ENCODE data around the gene PCNX3.

The PCNX3 gene

GRCh38 chr11:65618763-65619162 lies 3.2 kb downstream of the PCNX3 start:
- no peak for DNase-seq (ENCODE audit: low read depth)
- H3K4me3 ChIP-seq (ENCODE audit: control insufficient read depth, low read depth, low read length), result no peak overlapping the region
- TF ChIP-seq, protein P1, sequence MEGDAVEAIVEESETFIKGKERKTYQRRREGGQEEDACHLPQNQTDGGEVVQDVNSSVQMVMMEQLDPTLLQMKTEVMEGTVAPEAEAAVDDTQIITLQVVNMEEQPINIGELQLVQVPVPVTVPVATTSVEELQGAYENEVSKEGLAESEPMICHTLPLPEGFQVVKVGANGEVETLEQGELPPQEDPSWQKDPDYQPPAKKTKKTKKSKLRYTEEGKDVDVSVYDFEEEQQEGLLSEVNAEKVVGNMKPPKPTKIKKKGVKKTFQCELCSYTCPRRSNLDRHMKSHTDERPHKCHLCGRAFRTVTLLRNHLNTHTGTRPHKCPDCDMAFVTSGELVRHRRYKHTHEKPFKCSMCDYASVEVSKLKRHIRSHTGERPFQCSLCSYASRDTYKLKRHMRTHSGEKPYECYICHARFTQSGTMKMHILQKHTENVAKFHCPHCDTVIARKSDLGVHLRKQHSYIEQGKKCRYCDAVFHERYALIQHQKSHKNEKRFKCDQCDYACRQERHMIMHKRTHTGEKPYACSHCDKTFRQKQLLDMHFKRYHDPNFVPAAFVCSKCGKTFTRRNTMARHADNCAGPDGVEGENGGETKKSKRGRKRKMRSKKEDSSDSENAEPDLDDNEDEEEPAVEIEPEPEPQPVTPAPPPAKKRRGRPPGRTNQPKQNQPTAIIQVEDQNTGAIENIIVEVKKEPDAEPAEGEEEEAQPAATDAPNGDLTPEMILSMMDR (IDR thresholded peaks at IDR 0.05; ENCODE audit: control insufficient read depth, insufficient read depth, low read depth, low read length, missing control alignments), result no peak

DNA sequence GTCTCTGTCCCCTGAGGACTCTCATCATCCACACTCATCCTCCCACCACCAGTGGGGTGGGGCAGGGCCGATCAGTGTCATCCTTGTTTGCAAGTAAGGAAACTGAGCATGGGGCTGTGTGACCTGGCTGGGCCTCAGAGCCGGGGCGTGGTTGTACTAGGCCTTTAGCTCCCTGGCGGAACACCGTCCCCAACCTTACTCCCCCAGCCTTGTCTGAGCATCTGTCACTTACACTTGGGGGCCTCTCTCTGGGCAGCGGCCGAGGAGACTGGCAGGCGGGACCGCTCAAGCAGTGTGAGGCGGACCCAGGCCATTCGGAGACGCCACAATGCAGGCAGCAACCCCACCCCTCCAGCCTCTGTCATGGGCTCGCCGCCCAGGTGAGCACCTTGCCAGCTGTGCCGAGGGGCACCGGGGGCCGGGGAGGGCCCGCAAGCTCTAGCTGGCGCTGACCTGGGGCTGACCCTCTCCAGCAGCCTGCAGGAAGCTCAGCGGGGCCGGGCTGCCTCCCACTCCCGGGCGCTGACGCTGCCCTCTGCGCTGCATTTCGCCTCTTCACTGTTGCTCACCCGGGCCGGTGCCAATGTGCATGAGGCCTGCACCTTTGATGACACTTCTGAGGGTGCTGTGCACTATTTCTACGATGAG lies 3.8 kb downstream of the PCNX3 start:
- no peak for DNase-seq (ENCODE audit: low read depth)
- TF ChIP-seq, protein P1 (IDR thresholded peaks at IDR 0.05; ENCODE audit: control insufficient read depth, insufficient read depth, low read depth, low read length, missing control alignments), result no peak
- no peak overlapping the region for H3K4me3 ChIP-seq (ENCODE audit: control insufficient read depth, low read depth, low read length)

DNA sequence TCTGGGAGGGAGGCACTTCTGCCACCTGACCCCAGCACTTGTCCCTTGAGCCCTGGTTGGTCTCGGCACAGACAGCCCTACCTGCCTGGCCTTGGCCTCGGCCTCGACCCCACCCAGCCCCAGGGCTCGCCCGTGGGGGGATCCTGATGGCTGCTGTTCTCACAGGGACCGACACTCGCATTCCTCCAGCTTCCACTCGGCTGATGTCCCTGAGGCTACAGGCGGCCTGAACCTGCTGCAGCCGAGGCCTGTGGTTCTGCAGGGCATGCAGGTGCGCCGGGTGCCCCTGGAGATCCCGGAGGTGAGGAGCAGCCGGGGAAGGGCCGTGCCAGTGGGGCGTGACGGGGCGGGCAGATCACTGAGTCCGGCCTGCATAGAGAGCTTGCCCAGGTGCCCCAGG lies 5.1 kb downstream of the PCNX3 start:
- TF ChIP-seq, protein P1 (IDR thresholded peaks at IDR 0.05; ENCODE audit: control insufficient read depth, insufficient read depth, low read depth, low read length, missing control alignments), result no peak
- no peak overlapping the region for H3K4me3 ChIP-seq (ENCODE audit: control insufficient read depth, low read depth, low read length)
- no peak for DNase-seq (ENCODE audit: low read depth)

DNA sequence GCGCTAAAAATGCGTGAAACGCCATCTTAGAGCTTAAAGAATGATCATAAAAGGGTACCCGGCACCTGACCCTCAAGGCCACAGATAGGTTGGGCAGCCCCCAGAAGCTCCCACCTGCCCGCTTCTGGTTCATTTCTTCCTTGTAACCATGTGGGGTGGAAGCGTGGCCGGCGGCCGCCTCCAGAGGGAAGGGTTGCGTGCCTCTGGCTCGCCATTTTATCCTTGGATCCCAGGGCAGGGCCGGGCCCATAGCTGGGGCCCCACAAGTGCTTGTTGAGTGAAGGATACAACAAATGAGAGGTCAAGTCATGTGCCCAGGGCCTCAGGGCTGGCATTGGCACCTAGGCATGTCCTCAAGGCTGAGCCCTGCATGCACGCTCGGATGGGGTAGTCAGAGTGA lies 5.9 kb downstream of the PCNX3 start:
- TF ChIP-seq, protein P1 (IDR thresholded peaks at IDR 0.05; ENCODE audit: control insufficient read depth, insufficient read depth, low read depth, low read length, missing control alignments), result no peak
- DNase-seq (ENCODE audit: low read depth), result no peak
- H3K4me3 ChIP-seq (ENCODE audit: control insufficient read depth, low read depth, low read length), result no peak overlapping the region

DNA sequence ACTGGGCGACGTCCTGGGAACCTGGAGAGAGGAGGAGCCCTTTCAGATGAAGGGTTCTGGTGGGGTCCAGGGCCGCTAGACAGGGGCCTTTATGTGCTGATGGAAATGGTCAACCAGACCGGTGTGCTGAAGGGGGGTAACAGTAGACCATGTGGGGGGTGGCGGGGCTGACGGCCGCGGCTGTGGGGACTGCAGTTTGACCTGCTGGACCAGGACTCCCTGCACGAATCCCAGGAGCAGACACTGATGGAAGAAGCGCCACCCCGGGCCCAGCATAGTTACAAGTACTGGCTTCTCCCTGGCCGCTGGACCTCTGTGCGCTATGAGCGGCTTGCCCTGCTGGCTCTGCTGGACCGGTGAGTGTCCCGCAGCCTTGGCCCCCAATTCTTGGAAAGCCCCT lies 6.4 kb downstream of the PCNX3 start:
- no peak for DNase-seq (ENCODE audit: low read depth)
- H3K4me3 ChIP-seq (ENCODE audit: control insufficient read depth, low read depth, low read length), result no peak overlapping the region
- TF ChIP-seq, protein P1 (IDR thresholded peaks at IDR 0.05; ENCODE audit: control insufficient read depth, insufficient read depth, low read depth, low read length, missing control alignments), result no peak

DNA sequence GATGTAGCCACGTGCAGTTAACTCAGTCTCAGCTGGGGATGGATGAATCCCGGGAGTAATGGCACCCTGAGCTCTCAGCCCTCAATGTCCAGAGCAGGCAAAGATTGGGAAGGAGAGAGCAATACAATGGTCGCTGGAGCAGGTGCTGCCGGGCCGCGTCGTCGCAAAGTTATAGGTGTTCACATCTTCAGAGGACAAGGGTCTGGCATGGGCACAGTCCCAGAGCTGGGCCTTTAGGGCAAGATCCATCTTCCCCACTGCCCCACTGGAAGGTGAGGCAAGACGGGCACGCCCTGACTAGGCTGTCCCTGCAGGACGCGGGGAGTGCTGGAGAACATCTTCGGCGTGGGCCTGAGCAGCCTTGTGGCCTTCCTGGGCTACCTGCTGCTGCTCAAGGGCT lies 7.6 kb downstream of the PCNX3 start:
- no peak overlapping the region for H3K4me3 ChIP-seq (ENCODE audit: control insufficient read depth, low read depth, low read length)
- DNase-seq (ENCODE audit: low read depth), result no peak
- TF ChIP-seq, protein P1 (IDR thresholded peaks at IDR 0.05; ENCODE audit: control insufficient read depth, insufficient read depth, low read depth, low read length, missing control alignments), result no peak

All from AG09309 (cell line).